Transverse colon (tissue), 4 donors: ENCODE measurements around the gene RAB26. TPM values are rescaled to one million over a fixed set of nuclear protein-coding genes. Genes with fewer than 3 reads are reported as not detected.
A peak's percentile ranks its signal among the peaks of the same experiment; 100 is the strongest.

ENCODE experiments used
- DNase-seq: peaks from one replicate; pipeline ENCODE4 v3.0.0-alpha.2; 2019
- H3K27ac ChIP-seq, 4 donors: fragments of 200-600 bp; sonication (generic); 2 replicates each; pipeline ENCODE4 v1.5.1; 2016 to 2018; ENCODE audit warnings: inconsistent platforms in 4 of 4
- H3K27me3 ChIP-seq: fragments of 200-600 bp; sonication (generic); 2 replicates; pipeline ENCODE4 v1.5.1; 2017; ENCODE audit warnings: inconsistent platforms
- H3K36me3 ChIP-seq, 4 donors: fragments of 200-600 bp; sonication (generic); 2 replicates each; pipeline ENCODE4 v1.5.1; 2017 to 2019; ENCODE audit warnings: inconsistent platforms in 4 of 4
- H3K4me1 ChIP-seq, 4 donors: fragments of 200-600 bp; sonication (generic); 2 replicates each; pipeline ENCODE4 v1.5.1; 2017 to 2020; ENCODE audit warnings: inconsistent platforms in 4 of 4
- H3K4me3 ChIP-seq, 4 donors: fragments of 200-600 bp; sonication (generic); 1 replicate in 1 of 4; 2 replicates in 3 of 4; pipeline versions ENCODE4 v1.5.1 to v1.6.1; 2017 to 2019; ENCODE audit warnings: inconsistent platforms in 4 of 4
- H3K9me3 ChIP-seq, 2 donors: fragments of 200-600 bp; sonication (generic); 2 replicates each; pipeline ENCODE4 v1.5.1; 2017 to 2019; ENCODE audit warnings: inconsistent platforms in 2 of 2
- EP300 ChIP-seq: sonication (generic); formaldehyde crosslinking; IDR thresholded peaks from one replicate; pipeline ENCODE4 v1.6.1; 2017; ENCODE audit warnings: antibody characterized with exemption, low read depth
- POLR2A ChIP-seq: fragments of 450-650 bp; IDR thresholded peaks from one replicate; pipeline ENCODE4 v1.6.1; 2016; ENCODE audit warnings: antibody characterized with exemption, mild to moderate bottlenecking, moderate library complexity
- POLR2AphosphoS5 ChIP-seq, 3 donors: sonication (generic); formaldehyde crosslinking; IDR thresholded peaks; one replicate each; pipeline ENCODE4 v1.6.1; 2016; ENCODE audit warnings: antibody characterized with exemption in 3 of 3
- WGBS, 2 donors: methylation state at CpG; one replicate each; pipeline ENCODE4 v1.1.5; 2018; ENCODE audit warnings: low coverage in 1 of 2; 5-methylcytosine and 5-hydroxymethylcytosine counted together
- in situ Hi-C, 4 donors: fragments of 200-750 bp; cut with MboI; loops; one replicate each; pipeline versions ENCODE4 v1.15.0 to v1.15.1; 2017; ENCODE audit warnings: low sequenced_read_pairs in 3 of 4, low pct_ligation_motif_present in 1 of 4, low pct_unique_long_range_greater_than_20kb in 1 of 4
- intact Hi-C: fragments of 100-400 bp; cut with DNase I; formaldehyde crosslinking; loops from one replicate; pipeline ENCODE4 v1.15.1; 2023; ENCODE audit warnings: low total_unique reads
- total RNA-seq, 4 donors: library from RNA; depleted of rRNA; stranded (reverse); fragments of >200 nt; gene quantifications; one replicate each; pipeline ENCODE4 v1.1.0, GENCODE V29; 2016
- TF ChIP-seq, protein P1 (sequence below), 5 experiments: fragments of 200-600 bp in 3 of 5; fragments of 450-650 bp in 2 of 5; sonication (generic) in 3 of 5; IDR thresholded peaks; 1 replicate in 2 of 5; 2 replicates in 3 of 5; pipeline ENCODE4 v1.5.1; 2016 to 2017; ENCODE audit warnings: antibody characterized with exemption in 5 of 5, inconsistent platforms in 3 of 5, mild to moderate bottlenecking in 2 of 5, moderate library complexity in 1 of 5

The RAB26 gene
- total RNA-seq, 4 donors from 2014 or later: 8.3 to 28.4 (median 14.2) TPM

DNA sequence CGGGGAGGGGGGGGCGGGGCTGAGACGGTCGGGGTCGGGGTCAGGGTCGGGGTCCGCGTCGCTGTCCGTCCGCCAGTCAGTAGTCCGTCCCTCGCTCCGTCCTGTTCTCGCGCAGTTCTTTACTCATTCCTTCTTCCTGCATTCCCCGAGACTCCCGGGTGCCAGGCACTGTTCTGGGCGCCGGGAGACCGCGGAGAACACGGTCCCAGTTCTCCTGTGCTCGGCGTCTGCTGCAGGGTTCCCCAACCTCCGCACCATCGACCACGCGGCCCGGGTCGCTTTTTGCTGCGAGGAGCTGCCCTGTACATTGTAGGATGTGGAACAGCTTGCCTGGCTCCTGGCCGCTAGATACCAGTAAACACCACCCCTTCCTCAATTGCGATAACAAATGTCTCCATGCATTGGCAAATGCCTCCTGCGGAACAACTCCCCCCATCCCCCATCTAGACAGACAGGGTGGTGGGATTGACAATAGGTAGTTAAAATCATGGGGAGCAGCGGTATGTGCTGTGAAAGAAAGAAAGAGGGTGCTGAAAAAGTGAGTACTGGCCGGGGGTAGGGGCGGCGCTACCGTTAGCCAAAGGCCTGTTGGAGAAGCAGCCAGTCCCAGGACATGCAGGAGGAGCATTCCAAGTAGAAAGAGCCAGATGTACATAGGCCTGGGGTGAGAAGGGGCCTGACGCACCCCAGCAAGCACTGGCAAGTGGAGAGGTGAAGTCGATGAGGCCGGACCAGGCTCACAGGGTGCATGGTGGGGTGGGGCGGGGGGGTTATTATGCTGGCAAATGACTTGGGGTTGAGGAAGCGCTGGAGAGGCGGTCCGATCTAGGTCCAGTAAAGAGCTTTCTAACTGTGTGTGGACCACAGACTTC is 7.8 kb downstream of the RAB26 start:
- Histone ChIP-seq H3K36me3 (no peaks in the 10 kb centered on the region), H3K4me1 (peaks cover 67 to 86% (median 84%) of the 10 kb centered on the region in 4 donors), H3K9me3 (no peaks in the 10 kb centered on the region), H3K27ac (peak overlapping the region; percentile 87 to 92 (median 90)), H3K27me3 (no peaks in the 10 kb centered on the region), H3K4me3 (peak overlapping the region; percentile 70 to 80 (median 75))
- intact Hi-C loops (no loop called here), in situ Hi-C loops (loop anchor here in 1 of 4 donors (25.0 kb wide), 1 partner anchor 331 kb away; the partner anchor contains the start of gene TBC1D24)
- TF ChIP-seq POLR2AphosphoS5 (IDR thresholded peaks at IDR 0.05) (no peak), EP300 (no peak), POLR2A (no peak)
- TF ChIP-seq, protein P1, sequence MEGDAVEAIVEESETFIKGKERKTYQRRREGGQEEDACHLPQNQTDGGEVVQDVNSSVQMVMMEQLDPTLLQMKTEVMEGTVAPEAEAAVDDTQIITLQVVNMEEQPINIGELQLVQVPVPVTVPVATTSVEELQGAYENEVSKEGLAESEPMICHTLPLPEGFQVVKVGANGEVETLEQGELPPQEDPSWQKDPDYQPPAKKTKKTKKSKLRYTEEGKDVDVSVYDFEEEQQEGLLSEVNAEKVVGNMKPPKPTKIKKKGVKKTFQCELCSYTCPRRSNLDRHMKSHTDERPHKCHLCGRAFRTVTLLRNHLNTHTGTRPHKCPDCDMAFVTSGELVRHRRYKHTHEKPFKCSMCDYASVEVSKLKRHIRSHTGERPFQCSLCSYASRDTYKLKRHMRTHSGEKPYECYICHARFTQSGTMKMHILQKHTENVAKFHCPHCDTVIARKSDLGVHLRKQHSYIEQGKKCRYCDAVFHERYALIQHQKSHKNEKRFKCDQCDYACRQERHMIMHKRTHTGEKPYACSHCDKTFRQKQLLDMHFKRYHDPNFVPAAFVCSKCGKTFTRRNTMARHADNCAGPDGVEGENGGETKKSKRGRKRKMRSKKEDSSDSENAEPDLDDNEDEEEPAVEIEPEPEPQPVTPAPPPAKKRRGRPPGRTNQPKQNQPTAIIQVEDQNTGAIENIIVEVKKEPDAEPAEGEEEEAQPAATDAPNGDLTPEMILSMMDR (IDR thresholded peaks at IDR 0.05): no peak
- WGBS, 2 donors: 4 to 26% methylated on average over 6 to 36 of the region's 47 CpGs
- DNase-seq: no peak

DNA sequence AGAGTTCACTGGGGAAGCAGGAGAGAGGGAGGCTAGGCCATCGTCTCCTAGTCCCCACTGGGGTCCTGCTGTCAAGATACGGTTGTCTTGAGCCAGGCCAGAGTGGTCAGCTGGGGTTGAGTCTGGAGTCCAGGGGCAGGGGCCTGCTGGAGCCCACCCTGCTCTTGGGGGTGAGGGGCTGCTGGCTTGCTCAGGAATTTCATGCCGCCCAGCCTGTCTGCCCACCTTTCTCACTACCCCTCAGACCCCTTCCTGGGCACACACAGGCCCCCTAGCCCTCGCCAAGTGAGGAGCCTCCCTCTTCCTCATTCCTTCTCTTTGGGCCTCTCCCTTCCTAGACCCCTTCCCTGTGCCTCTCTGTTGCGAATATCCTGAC is 8.4 kb downstream of the RAB26 start:
- Histone ChIP-seq H3K4me3 (peak overlapping the region in 3 of 4 donors; percentile 70 to 76 (median 74)), H3K27me3 (no peaks in the 10 kb centered on the region), H3K4me1 (peaks cover 61 to 86% (median 84%) of the 10 kb centered on the region in 4 donors), H3K9me3 (no peaks in the 10 kb centered on the region), H3K27ac (peak overlapping the region; percentile 87 to 92 (median 90)), H3K36me3 (no peaks in the 10 kb centered on the region)
- TF ChIP-seq EP300 (no peak), POLR2AphosphoS5 (IDR thresholded peaks at IDR 0.05) (no peak), POLR2A (no peak)
- TF ChIP-seq, protein P1 (IDR thresholded peaks at IDR 0.05): no peak
- intact Hi-C loops (no loop called here), in situ Hi-C loops (loop anchor here in 1 of 4 donors (25.0 kb wide), 1 partner anchor 330 kb away; the partner anchor contains the start of gene TBC1D24)
- DNase-seq: no peak
- WGBS, 2 donors: 55% methylated on average over 5 of the region's 5 CpGs; no CpG with 5 or more reads in 1 of the 2 donors

DNA sequence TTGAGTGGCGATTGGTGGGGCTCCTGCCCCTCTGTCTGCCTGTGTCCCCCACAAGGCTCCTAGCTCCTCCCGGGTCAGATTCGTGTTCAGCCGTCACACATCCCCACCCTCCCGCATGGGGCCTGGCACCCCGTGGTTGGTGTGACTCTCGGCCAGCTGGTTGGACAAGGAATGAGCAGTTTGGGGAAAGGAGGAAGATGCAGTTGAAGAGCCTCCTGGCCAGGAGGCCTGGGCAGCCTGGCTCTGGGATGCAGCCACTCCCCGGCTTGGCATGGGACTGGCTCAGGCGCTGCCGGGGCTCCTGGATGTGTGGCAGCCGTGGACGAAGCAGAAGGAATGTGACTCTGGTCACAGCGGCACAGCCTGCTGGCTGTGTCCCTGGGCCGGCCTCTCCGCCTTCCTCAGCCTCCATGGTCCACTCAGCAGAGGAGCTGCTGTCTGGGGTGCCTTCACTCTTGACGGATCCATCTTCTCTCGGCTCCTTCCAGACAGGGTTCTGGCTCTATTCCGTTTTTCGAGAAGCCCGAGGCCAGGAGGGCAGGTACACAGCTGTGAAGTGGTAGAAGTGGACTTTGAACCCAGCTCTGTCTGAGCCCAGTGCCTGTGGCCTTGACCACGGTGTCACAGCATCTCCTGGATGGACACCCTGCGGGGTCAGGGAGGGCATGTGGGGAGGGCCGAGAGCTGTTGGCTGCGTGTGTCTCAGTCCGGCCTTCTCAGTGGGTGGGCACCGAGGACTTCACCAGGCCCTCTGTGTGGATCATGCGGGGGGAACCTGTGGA is 9.2 kb downstream of the RAB26 start:
- TF ChIP-seq POLR2A (no peak), EP300 (no peak), POLR2AphosphoS5 (IDR thresholded peaks at IDR 0.05) (no peak)
- TF ChIP-seq, protein P1 (IDR thresholded peaks at IDR 0.05): no peak
- in situ Hi-C loops: loop anchor here in 1 of 4 donors (25.0 kb wide), 1 partner anchor 330 kb away; the partner anchor contains the start of gene TBC1D24
- peak; percentile 44 for DNase-seq
- Histone ChIP-seq H3K4me1 (peaks cover 54 to 86% (median 83%) of the 10 kb centered on the region in 4 donors), H3K4me3 (peak overlapping the region in 1 of 4 donors; percentile 6), H3K36me3 (no peaks in the 10 kb centered on the region), H3K27me3 (no peaks in the 10 kb centered on the region), H3K27ac (peak overlapping the region; percentile 87 to 92 (median 90)), H3K9me3 (no peaks in the 10 kb centered on the region)
- WGBS, 2 donors: 65% methylated on average over 24 of the region's 27 CpGs; no CpG with 5 or more reads in 1 of the 2 donors
- intact Hi-C loops: no loop called here

DNA sequence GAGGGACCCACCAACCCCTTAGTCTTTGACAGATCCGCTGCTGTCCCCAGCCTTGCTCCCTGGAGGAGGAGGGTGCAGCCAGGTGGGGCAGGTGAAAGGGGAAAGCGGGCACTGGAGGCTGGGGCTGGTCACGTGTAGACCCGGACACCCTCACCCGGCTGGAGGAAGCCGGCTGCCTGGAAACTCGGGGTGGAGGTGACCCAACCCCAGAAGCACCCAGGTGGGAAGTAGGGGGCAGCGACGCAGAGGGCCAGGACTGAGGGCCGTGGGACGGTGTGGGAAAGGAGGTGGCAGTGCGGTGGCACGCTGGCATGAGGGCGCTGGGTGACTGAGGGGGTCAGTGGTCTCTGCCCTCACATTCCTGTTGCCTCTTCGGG is 9.8 kb downstream of the RAB26 start:
- 70 to 76% methylated on average over 5 to 15 of the region's 15 CpGs for WGBS, 2 donors
- TF ChIP-seq, protein P1 (IDR thresholded peaks at IDR 0.05): no peak
- TF ChIP-seq EP300 (no peak), POLR2A (no peak), POLR2AphosphoS5 (IDR thresholded peaks at IDR 0.05) (no peak)
- H3K36me3 ChIP-seq: no peaks in the 10 kb centered on the region
- peaks cover 50 to 86% (median 83%) of the 10 kb centered on the region in 4 donors for H3K4me1 ChIP-seq
- DNase-seq: no peak
- no peaks in the 10 kb centered on the region for H3K9me3 ChIP-seq
- intact Hi-C loops: no loop called here
- in situ Hi-C loops: loop anchor here in 1 of 4 donors (25.0 kb wide), 1 partner anchor 329 kb away; the partner anchor contains the start of gene TBC1D24
- no peaks in the 10 kb centered on the region for H3K27me3 ChIP-seq
- peak overlapping the region; percentile 87 to 92 (median 90) for H3K27ac ChIP-seq
- H3K4me3 ChIP-seq: no peak overlapping the region
